T-helper 1 cell treated with Interleukin-12 subunit alpha and Interleukin-12 subunit beta and Interleukin-4 antibody, amounts not matched to agents 30 ng/mL and 1 ng/mL, for 36 hours (primary cell): Measurements from ENCODE around the gene SYNRG. TPM values are rescaled to one million over a fixed set of nuclear protein-coding genes. Genes with fewer than 3 reads are reported as not detected.

Experiments used
- intact Hi-C: fragments of 100-400 bp; cut with micrococcal nuclease; formaldehyde crosslinking; loops from one replicate; pipeline ENCODE4 v1.15.1; 2024
- total RNA-seq: library from RNA; stranded (reverse); gene quantifications from 2 replicates; pipeline ENCODE4 v1.2.3, GENCODE V29; 2022

SYNRG gene
- total RNA-seq, 1 donor from 2014 or later, result 131 TPM

GRCh38 chr17:37478187-37478586 lies 131.0 kb downstream of the SYNRG start:
- intact Hi-C loops, result no loop called here

DNA sequence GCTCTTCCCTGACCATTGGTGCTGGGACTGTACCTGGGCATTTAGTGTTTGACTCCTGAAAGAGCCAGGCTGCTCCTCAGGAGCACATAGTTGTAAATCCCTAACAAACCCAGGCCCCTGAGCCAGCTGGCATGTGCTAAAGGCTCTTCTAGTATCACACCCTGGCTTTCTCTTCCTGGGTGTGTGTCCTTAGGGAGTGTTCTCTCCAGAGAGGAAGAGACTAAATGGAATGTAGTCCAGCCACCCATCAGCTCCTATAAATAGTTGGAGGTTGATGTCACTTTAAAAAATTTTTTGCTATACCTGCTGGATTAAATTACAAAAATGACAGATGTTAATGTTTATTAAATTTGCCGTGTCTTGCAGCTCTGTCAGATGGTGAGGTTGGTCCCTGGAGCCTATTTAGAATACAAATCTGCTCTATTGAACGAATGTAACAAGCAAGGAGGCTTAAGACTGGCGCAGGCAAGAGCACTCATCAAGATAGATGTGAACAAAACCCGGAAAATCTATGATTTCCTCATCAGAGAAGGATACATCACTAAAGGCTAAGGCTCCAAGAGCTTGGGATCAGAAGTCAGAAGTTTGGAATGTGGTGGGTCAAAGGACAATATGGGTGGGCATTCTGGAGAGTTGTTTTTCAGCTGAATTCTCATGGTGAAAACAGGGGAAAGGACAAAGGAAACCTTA lies 132.6 kb downstream of the SYNRG start:
- intact Hi-C loops, result no loop called here

- intact Hi-C loops, result no loop called here
Observed at GRCh38 chr17:37475731-37476420, 133.3 kb downstream of the SYNRG start.

DNA sequence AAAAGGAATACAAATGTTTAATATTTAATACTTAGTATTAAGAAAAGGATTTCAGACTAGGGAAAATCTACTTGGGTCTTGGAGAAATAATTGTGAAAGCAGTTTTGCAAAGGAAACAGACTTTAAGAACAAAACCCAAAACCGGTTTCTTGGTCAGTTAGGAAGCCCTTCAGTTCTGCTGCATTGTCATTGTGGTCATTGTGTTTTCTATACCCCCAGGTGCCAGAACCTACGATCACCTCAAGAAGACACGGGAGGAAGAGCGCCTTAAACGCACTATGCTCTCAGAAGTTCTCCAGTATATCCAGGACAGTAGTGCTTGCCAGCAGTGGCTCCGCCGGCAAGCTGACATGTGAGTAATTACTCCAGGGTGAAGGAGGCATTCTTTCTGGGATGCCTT lies 139.0 kb downstream of the SYNRG start:
- intact Hi-C loops, result no loop called here

DNA sequence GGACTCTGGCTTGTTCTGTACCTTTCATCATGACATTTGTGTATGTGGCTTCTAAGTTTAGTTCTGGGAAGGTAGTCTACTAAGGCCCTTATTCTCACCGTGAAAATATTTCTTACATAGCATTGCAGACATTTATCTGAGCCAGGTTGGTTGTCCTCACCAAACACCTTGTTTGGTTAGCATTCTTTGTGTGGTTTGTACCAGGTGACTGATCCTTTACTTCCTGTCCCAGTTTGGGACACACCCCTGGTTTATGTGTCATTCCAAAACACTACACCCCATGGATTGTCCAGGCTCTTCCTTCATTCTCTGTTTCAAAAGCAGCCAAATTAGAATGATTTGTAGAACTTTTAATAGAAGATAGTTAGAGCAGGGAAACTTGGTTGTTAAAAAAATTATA lies 142.7 kb downstream of the SYNRG start:
- intact Hi-C loops, result no loop called here

DNA sequence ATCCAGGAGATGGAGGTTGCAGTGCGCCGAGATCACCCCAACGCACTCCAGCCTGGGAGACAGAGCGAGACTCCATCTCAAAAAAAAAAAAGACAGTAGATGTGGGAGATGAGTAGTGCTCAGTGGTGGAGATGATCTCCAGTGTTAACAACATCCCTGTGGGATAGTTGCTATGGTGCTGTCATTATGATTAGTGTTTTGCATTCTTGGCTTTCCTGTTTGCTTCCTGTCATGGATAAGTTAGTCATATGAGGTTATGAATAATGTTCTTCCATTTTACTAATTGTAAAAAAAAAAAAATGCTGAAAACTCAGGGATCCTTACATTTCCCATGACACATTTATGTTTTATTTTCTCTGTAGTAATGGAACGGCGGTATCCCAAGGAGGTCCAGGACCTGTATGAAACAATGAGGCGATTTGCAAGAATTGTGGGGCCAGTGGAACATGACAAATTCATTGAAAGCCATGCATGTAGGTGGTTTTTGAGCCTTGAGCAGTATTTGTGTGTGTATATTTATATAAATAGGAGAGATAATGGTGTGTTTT lies 144.1 kb downstream of the SYNRG start:
- intact Hi-C loops, result no loop called here

Other genes starting within 250 kb of the SYNRG start
- gene C17orf78, start 233.4 kb downstream of the SYNRG start, total RNA-seq, result not detected in 2 replicates
- 53.4 and 55.2 TPM in 2 replicates for gene ACACA, start 202.6 kb downstream of the SYNRG start, total RNA-seq
- 35.0 and 36.2 TPM in 2 replicates for gene TADA2A, start 202.5 kb downstream of the SYNRG start, total RNA-seq
- 12.7 and 13.0 TPM in 2 replicates for gene DUSP14, start 119.5 kb downstream of the SYNRG start, total RNA-seq
- 34.7 and 39.2 TPM in 2 replicates for gene DDX52, start 34.0 kb upstream of the SYNRG start, total RNA-seq
- gene HNF1B, start 135.6 kb upstream of the SYNRG start, total RNA-seq, result 1.6 and 1.8 TPM in 2 replicates